GM23248 (cell line): ENCODE measurements around the gene NLGN4X. TPM values are rescaled to one million over a fixed set of nuclear protein-coding genes. Genes with fewer than 3 reads are reported as not detected.

Experiments
- DNase-seq: peaks from one replicate; pipeline ENCODE4 v3.0.0-alpha.2; 2015
- H2AFZ ChIP-seq: fragments of 200-600 bp; sonication (generic); 2 replicates; pipeline ENCODE4 v1.6.1; 2016; ENCODE audit warnings: antibody characterized with exemption
- H3F3A ChIP-seq: fragments of 200-600 bp; sonication (generic); 2 replicates; pipeline ENCODE4 v1.6.1; 2016; ENCODE audit warnings: mild to moderate bottlenecking, antibody characterized with exemption, mixed run types; ENCODE audit not compliant: insufficient read depth
- H3K27ac ChIP-seq: fragments of 200-600 bp; sonication (generic); 2 replicates; pipeline ENCODE4 v1.5.1; 2016; ENCODE audit warnings: mild to moderate bottlenecking
- H3K27me3 ChIP-seq: fragments of 200-600 bp; sonication (generic); replicated peaks from 2 replicates; pipeline ENCODE4 v1.6.1; 2016; ENCODE audit warnings: mild to moderate bottlenecking; ENCODE audit not compliant: insufficient read depth
- H3K36me3 ChIP-seq: fragments of 200-600 bp; sonication (generic); 2 replicates; pipeline ENCODE4 v1.6.1; 2016; ENCODE audit warnings: low read depth, mild to moderate bottlenecking
- H3K4me1 ChIP-seq: fragments of 200-600 bp; sonication (generic); 2 replicates; pipeline ENCODE4 v1.6.1; 2016; ENCODE audit warnings: mild to moderate bottlenecking; ENCODE audit not compliant: insufficient read depth
- H3K4me2 ChIP-seq: fragments of 200-600 bp; sonication (generic); one replicate; pipeline ENCODE4 v1.6.1; 2016; ENCODE audit warnings: mild to moderate bottlenecking; ENCODE audit not compliant: unreplicated experiment
- H3K4me3 ChIP-seq: fragments of 200-600 bp; sonication (generic); 2 replicates; pipeline ENCODE4 v1.5.1; 2016; ENCODE audit warnings: mild to moderate bottlenecking
- H3K79me2 ChIP-seq: fragments of 200-600 bp; sonication (generic); 2 replicates; pipeline ENCODE4 v1.6.1; 2016; ENCODE audit warnings: mild to moderate bottlenecking; ENCODE audit not compliant: insufficient read depth
- H3K9ac ChIP-seq: fragments of 200-600 bp; sonication (generic); 2 replicates; pipeline ENCODE4 v1.6.1; 2016; ENCODE audit warnings: mild to moderate bottlenecking
- H3K9me2 ChIP-seq: fragments of 200-600 bp; sonication (generic); 2 replicates; pipeline ENCODE4 v1.6.1; 2016; ENCODE audit warnings: mixed run types, mild to moderate bottlenecking, moderate library complexity; ENCODE audit not compliant: insufficient read depth
- H3K9me3 ChIP-seq: fragments of 200-600 bp; sonication (generic); one replicate; pipeline ENCODE4 v1.6.1; 2017; ENCODE audit warnings: low read depth
- H4K20me1 ChIP-seq: fragments of 200-600 bp; sonication (generic); 2 replicates; pipeline ENCODE4 v1.6.0; 2016; ENCODE audit not compliant: insufficient read depth
- EZH2 ChIP-seq: fragments of 200-600 bp; sonication (generic); IDR thresholded peaks from 2 replicates; pipeline ENCODE4 v1.6.1; 2018; ENCODE audit warnings: antibody characterized with exemption, mild to moderate bottlenecking; ENCODE audit not compliant: insufficient read depth, poor library complexity, severe bottlenecking
- EZH2phosphoT487 ChIP-seq: fragments of 200-600 bp; sonication (generic); IDR thresholded peaks from 2 replicates; pipeline ENCODE4 v1.6.1; 2018; ENCODE audit warnings: antibody characterized with exemption, moderate library complexity, mild to moderate bottlenecking, low read depth; ENCODE audit not compliant: insufficient read depth
- WGBS, 2 experiments: methylation state at CpG; one replicate each; pipeline ENCODE4 v1.1.6; 2015 to 2017; ENCODE audit warnings: low lambda C conversion rate in 2 of 2, low coverage in 1 of 2; ENCODE audit errors: missing lambda C conversion rate in 2 of 2; 5-methylcytosine and 5-hydroxymethylcytosine counted together
- in situ Hi-C: fragments of 300-500 bp; cut with MboI; formaldehyde crosslinking; loops from 2 replicates; pipeline ENCODE4 v1.15.0; 2020
- polyA plus RNA-seq: library from polyadenylated mRNA; unstranded; fragments of >200 nt; fragmentation: Nextera tagmentation; extraction: Ambion mirVana; gene quantifications from 2 replicates; pipeline ENCODE4 v1.2.1, GENCODE V29; 2016
- total RNA-seq: library from RNA; depleted of rRNA; stranded (reverse); fragments of >200 nt; shearing (Covaris generic); gene quantifications from 2 replicates; pipeline ENCODE4 v1.2.3, GENCODE V29; 2014

NLGN4X gene
- total and polyA plus RNA-seq, 2 experiments from 2014 or later = not detected

- no peak for DNase-seq
- no peaks in the 10 kb centered on the region for H3K79me2 ChIP-seq
- 40 to 44% methylated on average over 3 of the region's 3 CpGs for WGBS, 2 experiments
- no peak overlapping the region for H3K27ac ChIP-seq
- no peaks in the 10 kb centered on the region for H3K9me2 ChIP-seq
- no peak overlapping the region for H2AFZ ChIP-seq
- H3K27me3 ChIP-seq = no peaks in the 10 kb centered on the region
- H3K4me2 ChIP-seq = no peak overlapping the region
- H3K36me3 ChIP-seq = no peaks in the 10 kb centered on the region
- no peaks in the 10 kb centered on the region for H4K20me1 ChIP-seq
- no peaks in the 10 kb centered on the region for H3K9me3 ChIP-seq
- in situ Hi-C loops = no loop called here
- H3K4me1 ChIP-seq = no peaks in the 10 kb centered on the region
- H3K4me3 ChIP-seq = no peak overlapping the region
- H3K9ac ChIP-seq = no peak overlapping the region
- TF ChIP-seq EZH2 (no peak), EZH2phosphoT487 (no peak)
- no peaks in the 10 kb centered on the region for H3F3A ChIP-seq
Measured at GRCh38 chrX:6238576-6238975, 9.9 kb upstream of the NLGN4X start.

DNA sequence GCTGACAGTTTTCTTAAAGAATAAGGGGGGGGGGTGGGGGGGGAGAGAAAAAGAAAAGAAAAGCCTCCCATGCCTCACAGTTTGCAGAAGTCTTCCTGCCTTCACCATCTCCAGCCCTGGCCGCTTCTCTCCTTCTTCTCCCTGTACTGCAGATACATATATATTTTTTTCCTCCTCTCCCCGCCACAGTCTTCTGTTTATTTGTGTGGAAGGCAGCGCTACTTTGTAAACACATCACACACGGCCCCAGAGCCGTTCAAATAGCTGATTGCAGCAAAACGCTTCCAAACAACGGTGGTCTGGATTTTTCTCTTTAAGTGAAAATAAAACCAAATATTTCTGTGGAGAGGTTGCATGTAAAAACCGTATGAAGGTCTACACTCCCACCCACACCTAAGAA is 732 bp downstream of the NLGN4X start:
- no peak for DNase-seq
- WGBS, 2 experiments = 1 to 7% methylated on average over 3 to 8 of the region's 8 CpGs
- H3K79me2 ChIP-seq = no peaks in the 10 kb centered on the region
- in situ Hi-C loops = no loop called here
- H3K9me3 ChIP-seq = no peaks in the 10 kb centered on the region
- H3K27ac ChIP-seq = no peak overlapping the region
- no peak overlapping the region for H3K4me2 ChIP-seq
- no peak overlapping the region for H3K4me3 ChIP-seq
- TF ChIP-seq EZH2phosphoT487 (no peak), EZH2 (no peak)
- H3K36me3 ChIP-seq = no peaks in the 10 kb centered on the region
- 0 out of 2 replicates have a peak, but pooled peaks cover 3% of the 10 kb centered on the region for H3K27me3 ChIP-seq
- H3F3A ChIP-seq = no peaks in the 10 kb centered on the region
- no peaks in the 10 kb centered on the region for H3K4me1 ChIP-seq
- no peak overlapping the region for H2AFZ ChIP-seq
- H4K20me1 ChIP-seq = no peaks in the 10 kb centered on the region
- no peak overlapping the region for H3K9ac ChIP-seq
- no peaks in the 10 kb centered on the region for H3K9me2 ChIP-seq

GRCh38 chrX:6227453-6227835 is 1.2 kb downstream of the NLGN4X start:
- no peak overlapping the region for H3K4me2 ChIP-seq
- in situ Hi-C loops = no loop called here
- no peak overlapping the region for H3K27ac ChIP-seq
- no peak for DNase-seq
- no peak overlapping the region for H2AFZ ChIP-seq
- 0 out of 2 replicates have a peak, but pooled peaks cover 3% of the 10 kb centered on the region for H3K27me3 ChIP-seq
- TF ChIP-seq EZH2phosphoT487 (no peak), EZH2 (no peak)
- no peaks in the 10 kb centered on the region for H4K20me1 ChIP-seq
- H3K4me1 ChIP-seq = no peaks in the 10 kb centered on the region
- no peaks in the 10 kb centered on the region for H3F3A ChIP-seq
- no peaks in the 10 kb centered on the region for H3K79me2 ChIP-seq
- no peaks in the 10 kb centered on the region for H3K36me3 ChIP-seq
- H3K9me2 ChIP-seq = no peaks in the 10 kb centered on the region
- no peaks in the 10 kb centered on the region for H3K9me3 ChIP-seq
- no peak overlapping the region for H3K4me3 ChIP-seq
- no peak overlapping the region for H3K9ac ChIP-seq
- 2 to 3% methylated on average over 18 to 25 of the region's 25 CpGs for WGBS, 2 experiments

DNA sequence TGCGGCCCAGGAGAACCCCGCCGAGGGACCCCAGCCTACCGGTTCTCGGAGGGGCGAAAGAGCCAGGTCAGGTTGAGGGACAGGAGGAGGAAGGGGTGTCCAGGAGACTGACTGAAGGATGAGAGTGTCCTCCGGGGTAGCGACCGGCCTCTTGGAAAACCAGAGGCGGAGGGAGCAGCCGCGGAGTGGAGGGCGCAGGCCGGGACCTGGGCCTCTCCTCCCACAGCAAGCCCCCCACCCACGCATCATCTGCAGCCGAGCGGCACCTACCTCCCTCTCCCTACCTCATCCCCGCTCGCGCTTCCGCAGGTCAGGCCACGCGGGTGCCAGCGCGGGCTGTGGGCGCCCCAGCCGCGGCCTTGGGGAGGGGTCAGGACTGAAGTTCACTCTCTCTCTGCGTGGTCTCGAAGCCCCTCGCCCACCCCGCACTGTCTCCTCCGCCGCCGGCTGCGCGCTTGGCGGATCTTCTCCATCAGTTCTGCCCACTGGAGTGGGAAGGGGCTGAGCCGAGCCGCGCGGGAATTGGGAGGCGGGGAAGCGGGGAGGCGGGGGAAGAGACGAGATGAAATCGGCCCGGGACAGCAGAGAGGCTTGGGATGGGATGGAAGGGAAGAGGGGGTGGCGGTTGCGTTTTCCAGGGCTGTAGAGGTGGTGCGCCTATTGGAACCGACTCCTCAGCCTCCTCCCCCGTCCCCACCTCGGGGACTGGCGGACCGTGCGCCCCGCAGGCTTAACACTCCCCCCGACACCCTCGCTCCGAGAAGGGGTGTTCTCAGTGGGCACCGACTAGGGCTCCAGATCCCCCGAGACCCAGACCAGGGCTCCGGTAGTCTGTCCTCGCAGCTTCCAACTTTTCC is 1.8 kb downstream of the NLGN4X start:
- no peak overlapping the region for H3K9ac ChIP-seq
- 0 out of 2 replicates have a peak, but pooled peaks cover 3% of the 10 kb centered on the region for H3K27me3 ChIP-seq
- 5 to 6% methylated on average over 16 to 40 of the region's 65 CpGs for WGBS, 2 experiments
- no peaks in the 10 kb centered on the region for H3K9me3 ChIP-seq
- TF ChIP-seq EZH2phosphoT487 (no peak), EZH2 (no peak)
- no peaks in the 10 kb centered on the region for H4K20me1 ChIP-seq
- in situ Hi-C loops = no loop called here
- no peak overlapping the region for H3K4me3 ChIP-seq
- no peak overlapping the region for H2AFZ ChIP-seq
- H3K4me1 ChIP-seq = no peaks in the 10 kb centered on the region
- H3K4me2 ChIP-seq = no peak overlapping the region
- H3K9me2 ChIP-seq = no peaks in the 10 kb centered on the region
- H3K27ac ChIP-seq = no peak overlapping the region
- no peak for DNase-seq
- no peaks in the 10 kb centered on the region for H3K36me3 ChIP-seq
- H3F3A ChIP-seq = no peaks in the 10 kb centered on the region
- H3K79me2 ChIP-seq = no peaks in the 10 kb centered on the region
